Lower lobe of right lung (tissue), 2 donors: ENCODE data around the gene MGRN1. TPM values are rescaled to one million over a fixed set of nuclear protein-coding genes. Genes with fewer than 3 reads are reported as not detected.

Experiments
- ATAC-seq, 2 donors: fragments of 200-7000 bp; cut with Tn5 transposase; one replicate each; pipeline ENCODE4 v1.9.1; 2020 to 2022; ENCODE audit warnings: mild to moderate bottlenecking in 2 of 2, moderate library complexity in 2 of 2
- DNase-seq: peaks from one replicate; pipeline ENCODE4 v3.0.0-alpha.2; 2020
- H3K27ac ChIP-seq: fragments of 200-600 bp; one replicate; pipeline ENCODE4 v1.8.0; 2022
- H3K27me3 ChIP-seq: fragments of 200-600 bp; one replicate; pipeline ENCODE4 v1.8.0; 2022; ENCODE audit warnings: low read depth
- H3K36me3 ChIP-seq: fragments of 200-600 bp; one replicate; pipeline ENCODE4 v1.8.0; 2022; ENCODE audit warnings: mild to moderate bottlenecking
- H3K4me1 ChIP-seq: fragments of 200-600 bp; one replicate; pipeline ENCODE4 v1.8.0; 2022
- H3K4me3 ChIP-seq: fragments of 200-600 bp; one replicate; pipeline ENCODE4 v1.8.0; 2022; ENCODE audit warnings: mild to moderate bottlenecking
- H3K9me3 ChIP-seq: fragments of 200-600 bp; one replicate; pipeline ENCODE4 v1.8.0; 2022
- CTCF ChIP-seq: fragments of 200-600 bp; IDR thresholded peaks from one replicate; pipeline ENCODE4 v1.8.0; 2022; ENCODE audit warnings: antibody characterized with exemption, mild to moderate bottlenecking
- intact Hi-C: fragments of 100-400 bp; cut with DNase I; formaldehyde crosslinking; loops from one replicate; pipeline ENCODE4 v1.11.0; 2022
- total RNA-seq: library from RNA; stranded (reverse); fragmentation: NEBNext Ultra II Directional; extraction: Animal tissue kit (Norgen Biotek cat#: 25700); gene quantifications from one replicate; pipeline ENCODE4 v1.2.1, GENCODE V29; 2021
- donor health status: DM: no; HTN: yes; CAD: no; lungs with severe emphysema.

MGRN1 gene
- total RNA-seq, 1 donor from 2014 or later, result 75.7 TPM

GRCh38 chr16:4626396-4626795 lies 1.8 kb downstream of the MGRN1 start:
- H3K4me3 ChIP-seq, result peak overlapping the region; percentile 99
- H3K36me3 ChIP-seq, result no peaks in the 10 kb centered on the region
- intact Hi-C loops, result no loop called here
- DNase-seq, result no peak
- H3K4me1 ChIP-seq, result peaks cover 29% of the 10 kb centered on the region
- peak overlapping the region; percentile 99 for H3K27ac ChIP-seq
- ATAC-seq, result no peak
- TF ChIP-seq CTCF, result no peak
- H3K27me3 ChIP-seq, result no peaks in the 10 kb centered on the region
- H3K9me3 ChIP-seq, result peaks cover 2% of the 10 kb centered on the region

DNA sequence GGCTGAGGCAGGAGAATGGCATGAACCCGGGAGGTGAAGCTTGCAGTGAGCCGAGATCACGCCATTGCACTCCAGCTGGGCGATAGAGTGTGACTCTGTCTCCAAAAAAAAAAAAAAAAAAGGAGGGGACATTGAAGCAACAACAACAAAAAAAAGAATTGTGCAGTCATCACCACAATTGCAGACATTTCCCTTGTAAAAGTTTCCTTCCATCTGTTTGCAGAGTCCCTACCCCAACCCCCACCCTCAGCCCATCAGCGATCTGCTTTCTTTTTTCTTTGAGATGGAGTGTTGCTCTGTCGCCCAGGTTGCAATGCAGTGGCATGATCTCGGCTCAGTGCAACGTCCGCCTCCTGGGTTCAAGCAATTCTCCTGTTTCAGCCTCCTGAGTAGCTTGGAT lies 3.7 kb downstream of the MGRN1 start:
- TF ChIP-seq CTCF, result no peak
- H3K27me3 ChIP-seq, result no peaks in the 10 kb centered on the region
- ATAC-seq (no peak), DNase-seq (no peak)
- H3K9me3 ChIP-seq, result peaks cover 2% of the 10 kb centered on the region
- H3K36me3 ChIP-seq, result no peaks in the 10 kb centered on the region
- no peak overlapping the region for H3K4me3 ChIP-seq
- H3K4me1 ChIP-seq, result peaks cover 29% of the 10 kb centered on the region
- H3K27ac ChIP-seq, result no peak overlapping the region
- intact Hi-C loops, result no loop called here

- H3K27ac ChIP-seq, result no peak overlapping the region
- intact Hi-C loops, result no loop called here
- peaks cover 11% of the 10 kb centered on the region for H3K4me1 ChIP-seq
- H3K4me3 ChIP-seq, result no peak overlapping the region
- peaks cover 2% of the 10 kb centered on the region for H3K9me3 ChIP-seq
- ATAC-seq (no peak), DNase-seq (no peak)
- TF ChIP-seq CTCF, result no peak
- peaks cover 23% of the 10 kb centered on the region for H3K36me3 ChIP-seq
- H3K27me3 ChIP-seq, result no peaks in the 10 kb centered on the region
Observed at GRCh38 chr16:4631444-4631843, 6.8 kb downstream of the MGRN1 start.

DNA sequence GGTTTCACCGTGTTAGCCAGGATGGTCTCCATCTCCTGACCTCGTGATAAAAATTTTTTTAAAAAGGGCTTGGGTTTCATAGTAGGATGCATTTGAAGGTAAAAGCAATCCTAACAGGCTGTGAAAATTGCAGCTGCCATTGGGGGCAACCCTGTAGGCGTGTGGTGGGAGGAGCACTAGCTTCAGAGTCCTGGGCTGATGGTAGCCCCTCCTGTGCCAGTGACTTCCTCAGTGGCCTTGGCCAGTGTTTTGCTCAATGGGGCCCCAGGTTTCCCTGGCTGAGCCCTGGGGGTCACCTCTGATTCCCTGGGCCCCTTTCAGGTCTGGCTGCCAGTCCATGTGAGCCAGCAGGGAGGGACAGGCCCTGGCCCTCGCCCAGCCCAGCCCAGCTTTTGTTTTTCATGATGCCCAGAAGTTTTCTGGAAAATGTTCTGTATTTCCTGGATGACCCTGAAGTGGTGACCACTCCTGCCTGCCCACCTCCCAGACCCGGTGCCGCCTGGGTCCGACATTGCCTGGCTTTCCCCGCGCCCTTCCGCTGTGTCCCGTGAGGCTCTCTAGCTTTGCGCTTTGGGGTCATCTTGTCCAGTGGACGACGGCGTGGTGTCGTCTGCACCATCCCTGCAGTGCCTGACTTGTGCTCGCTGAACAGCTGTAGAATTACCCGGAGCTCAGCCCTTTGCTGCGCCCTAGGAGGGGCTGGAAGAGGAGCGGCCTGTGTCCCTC lies 9.4 kb downstream of the MGRN1 start:
- Histone ChIP-seq H3K4me1 (no peaks in the 10 kb centered on the region), H3K27me3 (no peaks in the 10 kb centered on the region), H3K36me3 (peaks cover 36% of the 10 kb centered on the region), H3K4me3 (no peak overlapping the region), H3K27ac (no peak overlapping the region), H3K9me3 (peaks cover 2% of the 10 kb centered on the region)
- intact Hi-C loops, result no loop called here
- ATAC-seq, result peak in 1 of 2 donors; percentile 6
- DNase-seq, result no peak
- no peak for TF ChIP-seq CTCF

DNA sequence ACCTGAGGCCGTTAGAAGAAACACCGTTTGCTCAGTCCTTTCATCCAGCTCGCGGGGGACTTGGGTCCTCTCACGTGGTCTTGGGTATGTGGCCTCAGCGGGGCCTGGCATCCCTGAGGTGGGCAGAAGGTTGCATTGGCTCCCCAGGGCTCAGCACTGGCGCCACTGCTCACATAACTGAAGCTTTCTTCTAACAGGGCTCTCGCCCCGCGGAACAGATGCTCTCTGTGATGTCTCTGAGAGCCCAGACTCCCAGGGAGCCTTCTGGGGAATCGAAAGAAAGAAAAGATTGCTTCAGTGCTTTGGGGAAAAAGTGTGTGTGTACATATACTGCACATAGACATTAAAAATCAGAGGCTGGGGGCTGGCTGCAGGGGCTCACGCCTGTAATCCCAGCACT lies 10.1 kb downstream of the MGRN1 start:
- intact Hi-C loops, result no loop called here
- Histone ChIP-seq H3K4me1 (no peaks in the 10 kb centered on the region), H3K27ac (no peak overlapping the region), H3K9me3 (peaks cover 2% of the 10 kb centered on the region), H3K27me3 (no peaks in the 10 kb centered on the region), H3K4me3 (no peak overlapping the region), H3K36me3 (peaks cover 36% of the 10 kb centered on the region)
- no peak for TF ChIP-seq CTCF
- DNase-seq, result no peak
- ATAC-seq, result no peak
